T-helper 1 cell (primary cell): Measurements from ENCODE around the gene PAIP2.
"Not testable (repeated sequence)": the region's sequence is repeated elsewhere in the genome, so short reads cannot be mapped to it uniquely, and the experiment has no call there.

ENCODE experiments used
- DNase-seq, 5 donors: peaks; one replicate each; pipeline ENCODE4 v3.0.0-alpha.2; 2012 to 2020

PAIP2 gene

GRCh38 chr5:139378941-139379361 is 37.3 kb downstream of the PAIP2 start:
- DNase-seq, result no peak

DNA sequence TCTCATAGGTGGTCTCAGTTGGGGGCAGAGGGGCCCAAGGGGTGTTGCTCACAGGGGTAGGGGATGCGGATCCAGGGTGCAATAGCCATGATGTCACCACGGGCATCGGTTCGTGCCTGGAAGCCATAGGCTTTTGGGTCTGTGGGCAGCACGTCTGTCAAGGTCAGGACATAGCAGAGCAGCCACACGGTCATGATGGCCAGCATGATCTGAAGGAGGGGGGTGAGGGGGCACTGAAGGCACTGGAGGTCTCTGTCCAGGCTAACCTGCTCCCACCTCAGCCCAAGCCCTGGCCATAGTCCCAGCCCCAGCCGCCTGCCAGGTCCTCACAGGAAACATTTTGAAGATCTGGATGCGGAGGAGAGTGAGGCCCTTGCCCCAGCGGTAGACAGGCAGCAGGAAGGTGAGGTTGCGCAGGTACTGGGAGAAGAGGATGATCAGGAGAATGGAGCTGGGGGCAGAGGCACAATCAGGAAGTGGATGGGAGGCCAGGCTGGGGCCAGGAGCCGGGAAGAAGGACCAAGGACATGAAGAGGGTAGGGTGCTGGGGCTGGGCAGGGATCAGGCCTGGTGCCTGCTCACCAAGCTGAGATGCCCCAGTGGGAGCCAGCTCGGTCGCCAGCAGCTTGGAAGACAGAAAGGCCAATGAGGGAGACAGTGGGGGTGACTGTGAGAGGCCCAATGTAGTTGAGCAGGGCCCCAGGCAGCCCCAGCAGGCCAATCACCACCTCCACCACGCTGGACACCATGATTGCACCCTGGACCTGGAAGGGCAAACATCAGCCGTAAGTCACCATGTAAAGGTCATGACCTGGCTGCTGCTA is 38.2 kb downstream of the PAIP2 start:
- no peak for DNase-seq

DNA sequence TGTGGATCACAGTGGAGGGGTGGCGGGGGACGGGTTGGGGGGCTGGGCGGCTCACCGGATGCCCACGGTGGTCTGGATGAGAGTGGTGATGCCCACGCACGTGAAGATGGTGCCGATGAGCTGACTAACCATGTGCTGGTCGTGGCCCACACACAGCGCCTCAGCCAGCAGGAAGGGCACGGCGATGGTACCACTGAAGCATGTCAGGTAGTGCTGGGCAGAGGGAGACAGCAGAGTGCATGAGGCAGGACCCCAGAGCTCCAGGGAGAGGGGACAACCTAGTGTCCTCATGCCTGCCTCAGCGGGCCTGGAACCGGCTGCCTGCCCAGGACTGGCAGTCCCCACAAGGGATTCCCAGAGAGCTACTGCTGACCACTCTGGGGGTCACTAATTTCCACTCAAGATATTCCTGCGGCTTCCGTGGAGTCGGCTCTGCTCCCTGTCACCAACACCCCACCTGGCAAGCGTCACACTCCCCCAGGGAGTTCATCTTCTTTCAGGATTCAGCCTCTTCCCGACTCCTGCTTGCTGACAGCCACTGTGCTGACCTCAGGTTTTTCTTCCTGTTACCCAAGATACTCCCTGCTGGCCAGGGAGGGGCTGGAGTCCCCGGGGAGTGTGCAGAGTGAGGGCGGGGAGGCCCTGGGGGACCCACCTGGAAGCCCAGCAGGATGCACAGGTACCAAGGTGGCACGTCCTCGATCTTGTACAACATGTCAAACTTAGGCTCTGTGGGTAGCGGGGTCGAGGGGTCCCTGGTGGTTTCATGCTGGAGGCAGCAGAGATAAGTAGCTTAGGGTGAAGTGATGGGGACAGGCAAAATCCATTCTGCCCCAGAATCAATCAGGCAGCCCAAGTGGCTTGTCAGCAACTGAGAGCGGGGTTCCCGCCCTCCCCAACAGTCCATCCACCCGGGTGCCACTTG is 40.4 kb downstream of the PAIP2 start:
- DNase-seq, result no peak

DNA sequence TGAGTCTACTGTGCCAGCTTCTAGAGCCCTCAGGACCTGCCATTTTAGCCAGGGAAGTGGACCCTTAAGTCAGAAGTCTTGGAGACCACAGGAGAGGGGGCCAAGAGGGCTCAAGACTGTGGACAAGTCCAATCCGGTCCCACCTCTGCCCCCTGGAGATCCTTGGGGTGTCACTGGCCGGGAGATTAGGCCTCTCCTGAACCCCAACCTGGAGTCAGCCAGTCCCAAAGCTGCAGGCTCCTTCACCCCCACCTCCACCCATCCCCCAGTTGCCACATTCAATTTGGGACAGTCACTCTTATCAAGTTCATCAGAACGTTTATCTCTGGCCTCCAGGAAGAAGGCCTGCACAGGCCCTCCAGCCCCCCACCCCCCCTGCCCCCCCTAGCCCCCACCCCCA is 41.2 kb downstream of the PAIP2 start:
- no peak for DNase-seq

DNA sequence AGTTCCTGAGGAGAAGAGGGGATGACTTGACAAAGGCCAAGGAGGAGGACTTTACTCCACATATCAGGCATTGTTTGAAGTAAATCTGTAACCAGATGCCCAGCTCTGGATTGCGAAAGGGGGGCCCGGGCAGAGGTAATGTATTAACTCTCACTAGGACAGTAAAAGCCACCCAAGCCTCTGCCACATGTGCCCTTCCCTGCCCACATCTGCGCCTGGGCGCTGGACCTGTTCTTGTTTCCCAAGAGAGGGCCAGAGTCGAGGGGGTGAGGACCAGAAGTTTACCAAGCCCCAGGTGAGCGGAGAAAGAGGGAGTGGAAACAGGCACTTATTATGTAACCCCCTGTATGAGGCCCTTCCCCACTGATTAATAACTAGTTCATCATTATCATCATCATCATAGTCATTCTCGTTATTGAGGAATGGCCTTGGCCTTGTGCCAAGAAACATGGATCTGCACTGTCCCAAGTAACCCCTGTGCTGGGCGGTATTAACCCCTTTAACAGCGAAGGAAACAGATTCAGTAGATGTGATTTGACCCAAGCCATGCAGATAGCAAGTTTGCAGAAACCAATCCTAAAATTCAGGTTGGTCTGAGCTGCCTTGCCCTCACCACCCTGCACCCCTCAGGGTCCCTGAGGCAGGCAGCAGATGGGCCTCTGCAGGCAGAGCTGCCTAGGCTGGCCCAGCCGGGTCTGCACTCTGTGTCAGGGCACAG is 41.8 kb downstream of the PAIP2 start, which contains the start of gene SLC23A1:
Gene SLC23A1 (minus strand): TSS at position 23 of the 718 bp plus-strand sequence. CDS start 44 bp downstream, outside the sequence.
- no peak for DNase-seq

DNA sequence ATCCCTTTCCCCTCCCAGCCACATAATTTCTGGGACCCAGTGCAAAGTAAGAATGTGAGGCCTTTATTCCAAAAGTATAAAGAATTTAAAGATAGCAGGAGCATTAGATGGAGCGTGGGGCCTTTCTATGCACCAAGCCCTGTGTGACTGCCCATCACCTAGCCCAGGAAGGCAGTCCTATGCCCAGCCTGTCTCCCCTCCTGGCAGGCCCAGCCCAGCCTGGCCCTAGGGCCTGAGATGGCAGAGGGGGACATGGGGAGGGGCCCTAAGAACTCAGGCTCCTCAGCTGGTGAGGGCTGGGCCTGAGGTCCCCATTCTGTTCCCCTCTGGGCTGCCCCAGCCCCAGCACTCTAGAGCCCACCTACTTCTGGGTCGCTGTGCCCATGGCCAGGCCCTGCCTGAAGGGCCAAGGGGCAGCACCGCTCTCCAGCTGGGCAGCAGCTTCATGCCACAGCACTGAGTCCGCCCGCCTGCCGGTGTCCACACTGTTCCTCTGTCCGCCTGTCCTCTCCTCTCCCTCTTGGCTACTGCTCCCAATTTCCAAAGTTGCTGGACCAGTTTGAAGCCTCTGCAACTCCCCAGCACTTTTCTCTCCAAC is 42.4 kb downstream of the PAIP2 start:
- DNase-seq, result no peak

GRCh38 chr5:139384591-139385051 is 43.0 kb downstream of the PAIP2 start:
- DNase-seq, result no peak

GRCh38 chr5:139385061-139386049 is 43.7 kb downstream of the PAIP2 start:
- DNase-seq, result peak in 1 of 5 donors; percentile 46

- no peak for DNase-seq
Measured at GRCh38 chr5:139386050-139386438, 44.4 kb downstream of the PAIP2 start.

DNA sequence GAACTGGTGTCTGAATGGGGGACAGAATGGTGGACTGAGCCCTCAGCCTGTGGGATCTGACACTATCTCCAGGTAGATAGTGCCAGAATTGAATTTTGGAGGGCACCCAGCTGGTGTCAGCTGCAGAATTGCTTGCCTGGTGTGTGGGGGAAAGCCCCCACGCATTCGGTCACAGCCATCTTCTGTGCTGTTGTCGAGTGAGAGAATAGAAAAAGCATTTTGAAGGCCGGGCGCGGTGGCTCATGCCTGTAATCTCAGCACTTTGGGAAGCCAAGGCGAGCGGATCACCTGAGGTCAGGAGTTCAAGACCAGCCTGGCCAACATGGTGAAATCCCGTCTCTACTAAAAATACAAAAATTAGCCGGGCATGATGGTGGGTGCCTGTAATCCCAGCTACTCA is 45.3 kb downstream of the PAIP2 start:
- DNase-seq, result not testable (repeated sequence)

DNA sequence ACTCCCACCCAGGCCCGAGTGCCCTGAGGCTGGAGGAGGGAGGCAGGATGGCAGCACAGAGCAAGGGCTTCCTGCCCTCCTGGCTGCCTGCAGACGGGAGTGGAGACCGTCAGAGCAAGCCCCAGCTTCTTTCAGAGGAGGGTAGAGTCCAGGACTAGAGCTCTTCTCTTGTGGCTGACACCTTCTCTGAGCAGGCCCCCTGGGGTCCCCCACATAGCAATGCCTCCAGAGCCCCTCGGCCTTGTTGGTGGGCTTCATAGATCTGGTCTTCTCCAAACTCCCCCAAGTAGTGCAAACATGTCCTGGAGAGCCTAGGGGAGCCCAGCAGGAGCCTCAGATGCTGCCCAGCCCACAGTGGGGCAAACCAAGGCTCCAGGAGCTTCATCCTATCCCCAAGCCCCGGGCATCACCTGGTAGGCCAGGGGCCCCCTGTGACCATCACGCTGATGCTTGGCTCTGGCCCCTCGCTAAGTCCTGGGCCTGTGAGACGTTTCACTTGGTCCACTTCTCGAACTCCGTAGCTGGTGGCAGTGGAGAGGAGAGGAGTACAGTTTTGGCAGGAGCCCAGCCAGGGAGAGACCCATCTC is 46.0 kb downstream of the PAIP2 start:
- DNase-seq, result no peak

DNA sequence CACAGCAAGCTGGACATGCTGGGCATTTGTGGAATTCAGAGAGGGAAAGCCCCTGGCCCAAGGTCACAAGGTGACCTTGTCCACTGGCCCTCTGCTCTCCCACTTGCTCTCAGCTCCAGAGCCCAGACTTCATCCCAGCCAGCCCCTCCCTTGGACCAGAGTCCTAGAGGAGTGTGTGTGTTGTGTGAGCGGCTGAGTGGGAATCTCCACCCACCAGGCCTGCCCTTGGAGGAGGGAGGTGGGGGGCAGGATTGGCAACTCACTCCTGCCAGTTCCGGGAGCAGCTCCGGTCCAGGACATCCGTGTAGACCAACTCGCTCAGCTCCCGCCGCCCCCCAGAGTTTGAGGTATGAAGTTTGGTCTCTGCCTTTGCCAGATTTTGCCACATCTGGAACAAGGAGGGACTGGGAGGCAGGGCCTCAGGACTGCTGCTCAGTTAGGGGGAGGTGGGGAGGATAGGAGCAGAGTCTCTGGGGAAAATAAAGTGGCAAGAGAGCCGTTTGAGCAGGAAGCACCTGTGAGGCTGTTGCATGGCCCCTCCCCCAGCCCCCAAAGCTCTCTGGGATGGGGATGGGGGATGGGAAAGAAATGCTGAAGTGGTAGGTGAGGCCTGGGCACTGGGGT is 46.7 kb downstream of the PAIP2 start:
- DNase-seq, result no peak

DNA sequence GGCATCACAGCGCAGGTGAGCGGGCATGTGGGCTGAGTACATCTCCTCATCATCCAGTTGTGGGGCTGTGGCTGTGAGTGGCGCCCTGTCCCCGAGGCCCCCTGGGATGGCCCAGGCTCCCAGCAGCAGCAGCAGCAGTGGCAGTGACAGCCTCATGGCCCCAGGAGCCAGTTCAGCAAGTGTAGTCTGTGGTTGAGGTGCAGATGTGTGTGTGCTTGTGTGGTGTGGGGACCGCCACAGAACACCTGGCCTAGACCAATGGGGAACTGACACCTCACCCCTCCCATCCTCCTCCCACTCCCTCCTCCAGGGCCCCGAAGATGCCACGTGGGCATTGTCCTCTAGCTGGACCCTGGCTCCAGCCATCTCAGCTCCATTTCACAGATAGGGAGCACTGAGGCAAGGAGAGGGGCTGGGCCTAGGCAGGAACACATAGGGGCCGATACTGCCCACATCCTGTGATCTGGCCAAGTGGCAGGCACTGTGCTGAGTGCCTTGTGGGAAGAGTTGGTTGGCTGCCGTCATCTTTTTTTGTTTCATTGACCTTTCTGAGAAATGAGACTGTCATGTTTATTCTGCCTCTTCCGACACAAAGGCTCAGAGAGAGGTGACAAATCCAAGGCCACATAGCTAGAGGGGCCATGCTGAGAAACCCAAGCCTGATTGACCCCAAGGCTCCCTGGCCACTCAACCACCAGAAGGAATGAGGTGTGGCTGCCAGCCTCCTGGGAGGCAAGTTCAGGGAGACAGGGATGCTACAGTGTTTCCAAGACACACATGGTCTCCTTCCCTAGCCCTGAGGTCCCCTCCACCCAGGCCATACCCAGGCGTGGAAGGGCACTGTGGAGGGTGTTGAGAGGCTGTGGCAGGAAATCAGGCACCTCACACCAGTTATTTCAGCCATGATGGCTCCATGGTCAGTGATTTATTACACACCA is 48.3 kb downstream of the PAIP2 start, which contains the start of gene MZB1:
Gene MZB1 (minus strand): TSS at position 213 of the 938 bp plus-strand sequence. CDS start 57 bp downstream, at position 156.
- peak in 3 of 5 donors; percentile 22 to 91 (median 44) for DNase-seq

DNA sequence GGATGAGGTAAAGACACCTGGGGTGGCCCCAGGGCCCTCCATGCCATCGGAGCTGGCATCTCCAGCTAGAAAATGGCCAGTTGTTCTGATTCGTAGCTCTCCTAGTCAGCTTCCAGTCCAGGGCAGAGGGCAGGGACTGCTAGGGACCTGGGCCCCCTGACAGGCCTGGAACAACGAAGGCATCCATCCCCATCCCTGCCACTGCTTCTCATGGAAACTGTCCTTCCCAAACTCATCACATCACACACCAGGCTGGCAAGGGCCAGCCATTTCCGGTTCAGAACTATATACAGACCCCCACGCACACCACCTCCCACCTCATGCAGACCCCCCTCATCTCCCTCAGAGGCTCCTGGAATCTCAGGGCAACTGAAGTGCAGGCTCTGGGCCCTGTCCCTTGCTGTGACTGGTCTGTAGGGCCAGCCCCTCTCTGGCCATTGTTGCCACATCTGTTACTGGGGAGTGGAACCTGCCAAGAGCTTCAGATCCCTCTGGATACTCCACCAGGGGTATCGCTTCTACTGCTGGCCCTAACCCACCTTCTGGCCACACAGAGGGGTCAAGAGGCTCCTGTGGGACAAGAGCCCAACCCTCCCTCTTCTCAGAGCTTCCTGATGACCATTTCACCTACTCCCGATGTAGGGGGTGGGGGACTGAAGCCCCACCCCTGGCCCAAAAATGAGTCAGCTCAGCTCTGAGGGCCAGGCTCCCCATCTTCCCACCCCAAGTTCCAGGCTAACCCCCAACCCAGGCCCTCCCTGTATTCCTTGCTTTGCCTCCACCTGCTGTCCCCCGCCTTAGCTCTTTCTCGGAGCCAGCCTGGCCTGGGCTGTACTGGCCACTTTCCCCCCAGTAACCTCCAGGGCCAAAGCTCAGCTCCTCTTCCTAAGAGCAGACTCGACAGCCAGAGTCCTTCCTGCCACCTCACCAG is 49.2 kb downstream of the PAIP2 start:
- DNase-seq, result no peak

DNA sequence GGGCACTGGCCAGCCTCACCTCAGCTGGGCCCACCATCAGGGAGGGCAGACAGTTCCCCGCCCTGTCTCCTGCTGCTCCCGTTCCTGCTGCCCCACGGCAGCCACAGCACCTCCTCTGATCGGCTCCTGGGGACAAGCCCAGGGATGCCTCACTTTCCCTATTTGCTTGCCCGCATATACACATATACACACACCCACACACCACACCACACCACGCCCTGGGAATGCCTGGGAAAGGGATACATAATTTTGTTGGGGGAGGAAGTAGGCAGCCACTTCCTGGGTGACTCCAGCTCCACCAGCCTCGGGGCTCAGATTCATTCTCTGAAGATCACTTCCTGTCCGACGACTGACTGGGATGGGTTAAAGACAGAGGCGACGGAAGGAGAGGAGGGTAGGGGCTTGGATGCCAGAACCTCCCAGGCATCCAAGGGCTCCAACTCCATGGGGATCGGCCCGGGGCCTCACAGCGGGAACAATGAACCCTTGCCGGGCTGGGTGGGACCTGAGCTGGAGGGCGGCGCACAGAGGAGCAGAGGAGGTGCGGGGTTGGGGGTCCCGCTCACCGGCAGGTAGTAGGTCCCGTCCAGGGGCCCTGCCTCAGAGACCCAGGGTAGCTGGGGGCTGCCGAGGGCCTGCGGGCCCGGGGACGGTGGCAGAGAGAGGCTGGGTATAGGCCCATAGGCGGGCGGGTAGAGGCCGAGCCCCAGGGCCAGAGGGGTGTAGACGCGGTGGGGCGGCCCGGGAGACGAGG is 50.1 kb downstream of the PAIP2 start:
- peak in 1 of 5 donors; percentile 75 for DNase-seq

DNA sequence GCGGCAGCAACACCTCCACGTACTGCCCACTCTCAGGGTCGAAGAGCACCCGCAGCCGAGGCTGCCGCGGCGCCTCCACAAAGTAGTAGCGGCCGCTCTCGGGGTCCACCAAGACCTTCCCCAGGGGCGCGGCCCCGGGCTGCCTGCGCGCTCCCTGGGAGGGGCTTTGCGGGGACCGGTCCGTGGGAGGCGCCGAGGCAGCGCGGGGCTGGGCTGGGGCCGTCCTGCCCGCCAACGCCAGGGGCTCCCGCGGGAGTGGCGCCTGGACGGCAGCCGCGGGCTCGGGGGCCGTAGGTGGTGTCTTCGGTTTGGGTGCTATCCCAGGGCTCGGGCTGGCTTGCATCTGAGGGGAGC is 50.6 kb downstream of the PAIP2 start:
- no peak for DNase-seq
